Measurements from ENCODE around the gene RPL41.
A peak's percentile ranks its signal among the peaks of the same experiment; 100 is the strongest.

GRCh38 chr12:56116267-56117081 lies at the start of gene RPL41:
- TF ChIP-seq CREB1 (IDR thresholded peaks at IDR 0.05; ENCODE audit: low read depth) (peak; percentile 95), CTCF (IDR thresholded peaks at IDR 0.05 in 2 of 3, conservative IDR thresholded peaks at IDR 0.05 in 1 of 3; ENCODE audit: control insufficient read depth in 2 of 3, extremely low read depth in 1 of 3, insufficient read depth in 1 of 3, low read depth in 3 of 3, low read length in 3 of 3) (peak in 1 of 3 experiments; percentile 11; a peak in 1 of 6 replicates), CHD4 (IDR thresholded peaks at IDR 0.05) (no peak), KAT2A (conservative IDR thresholded peaks at IDR 0.05; ENCODE audit: control insufficient read depth, low read depth, low read length) (no peak), KDM1A (IDR thresholded peaks at IDR 0.05; ENCODE audit: borderline replicate concordance) (no peak), ZBTB11 (CRISPR knock-in tag; IDR thresholded peaks at IDR 0.05) (0 out of 2 replicates have a peak, but pooled peaks have one; percentile 45), EZH2 (IDR thresholded peaks at IDR 0.05; ENCODE audit: borderline replicate concordance, control insufficient read depth, low read depth, low read length) (no peak), POLR2AphosphoS5 (IDR thresholded peaks at IDR 0.05; ENCODE audit: low read length) (peak; percentile 100)
